HepG2 (cell line): ENCODE data around the gene CFAP90. TPM values are rescaled to one million over a fixed set of nuclear protein-coding genes. Genes with fewer than 3 reads are reported as not detected.

Experiments used
- ATF7 ChIP-seq, 2 experiments: fragments of 450-650 bp in 1 of 2; sonication (generic) in 1 of 2; formaldehyde crosslinking in 1 of 2; IDR thresholded peaks; 2 replicates each; pipeline versions ENCODE4 v1.4.0 to v1.6.1; 2016 to 2020; ENCODE audit warnings: antibody characterized with exemption in 1 of 2, mild to moderate bottlenecking in 1 of 2, missing genetic modification reagents in 1 of 2
- GMEB1 ChIP-seq: sonication (generic); formaldehyde crosslinking; IDR thresholded peaks from 2 replicates; pipeline ENCODE4 v1.5.1; 2020; ENCODE audit warnings: missing genetic modification reagents, mild to moderate bottlenecking, borderline replicate concordance
- JUND ChIP-seq: sonication (generic); formaldehyde crosslinking; IDR thresholded peaks from 2 replicates; pipeline ENCODE4 v1.8.0; 2022; ENCODE audit warnings: mild to moderate bottlenecking, missing genetic modification reagents
- KLF13 ChIP-seq: sonication (generic); formaldehyde crosslinking; IDR thresholded peaks from 2 replicates; pipeline ENCODE4 v1.4.0; 2020; ENCODE audit warnings: mild to moderate bottlenecking, missing genetic modification reagents
- MXD3 ChIP-seq: IDR thresholded peaks from 2 replicates; pipeline ENCODE4 v1.6.1; 2016; ENCODE audit warnings: mild to moderate bottlenecking, missing biosample characterization, missing genetic modification reagents
- PAF1 ChIP-seq: IDR thresholded peaks from 2 replicates; pipeline ENCODE4 v1.6.1; 2016; ENCODE audit warnings: missing genetic modification reagents, missing compliant biosample characterization
- RBFOX2 ChIP-seq: fragments of 200-400 bp; formaldehyde crosslinking; IDR thresholded peaks from 2 replicates; pipeline ENCODE4 v1.6.1; 2017; ENCODE audit warnings: low read depth, mild to moderate bottlenecking, low read length
- SETDB1 ChIP-seq: sonication (generic); formaldehyde crosslinking; IDR thresholded peaks from 2 replicates; pipeline ENCODE4 v1.5.1; 2020; ENCODE audit warnings: missing genetic modification reagents, mild to moderate bottlenecking, borderline replicate concordance
- SIX1 ChIP-seq: sonication (generic); formaldehyde crosslinking; IDR thresholded peaks from 2 replicates; pipeline ENCODE4 v1.4.0; 2020; ENCODE audit warnings: missing genetic modification reagents, borderline replicate concordance
- TCF7L2 ChIP-seq: IDR thresholded peaks from 2 replicates; pipeline ENCODE4 v1.6.1; 2011; ENCODE audit warnings: mild to moderate bottlenecking, low read depth, low read length, moderate library complexity
- ZBTB21 ChIP-seq: sonication (generic); formaldehyde crosslinking; IDR thresholded peaks from 2 replicates; pipeline ENCODE4 v1.4.0; 2020; ENCODE audit warnings: missing genetic modification reagents
- ZBTB42 ChIP-seq: sonication (generic); formaldehyde crosslinking; IDR thresholded peaks from 2 replicates; pipeline ENCODE4 v1.5.0; 2020; ENCODE audit warnings: mild to moderate bottlenecking, missing genetic modification reagents
- ZFP91 ChIP-seq: sonication (generic); formaldehyde crosslinking; IDR thresholded peaks from 2 replicates; pipeline ENCODE4 v1.9.0; 2022; ENCODE audit warnings: missing genetic modification reagents, mild to moderate bottlenecking, borderline replicate concordance
- ZMAT5 ChIP-seq: sonication (generic); formaldehyde crosslinking; IDR thresholded peaks from 2 replicates; pipeline ENCODE4 v1.5.0; 2020; ENCODE audit warnings: mild to moderate bottlenecking, low read depth, missing genetic modification reagents, borderline replicate concordance
- ZNF256 ChIP-seq: sonication (generic); formaldehyde crosslinking; conservative IDR thresholded peaks from 2 replicates; pipeline ENCODE4 v1.4.0; 2020; ENCODE audit warnings: missing genetic modification reagents
- ZNF468 ChIP-seq: sonication (generic); formaldehyde crosslinking; IDR thresholded peaks from 2 replicates; pipeline ENCODE4 v1.8.0; 2022; ENCODE audit warnings: mild to moderate bottlenecking, moderate library complexity, missing genetic modification reagents
- ZNF543 ChIP-seq: sonication (generic); formaldehyde crosslinking; IDR thresholded peaks from 2 replicates; pipeline ENCODE4 v1.4.0; 2020; ENCODE audit warnings: mild to moderate bottlenecking, missing genetic modification reagents
- ZNF572 ChIP-seq: sonication (generic); formaldehyde crosslinking; IDR thresholded peaks from 2 replicates; pipeline ENCODE4 v1.5.1; 2020; ENCODE audit warnings: mild to moderate bottlenecking, missing genetic modification reagents
- ZUFSP ChIP-seq: sonication (generic); formaldehyde crosslinking; IDR thresholded peaks from 2 replicates; pipeline ENCODE4 v1.9.0; 2021; ENCODE audit warnings: missing genetic modification reagents, mild to moderate bottlenecking, borderline replicate concordance
- polyA plus RNA-seq, 8 experiments: library from polyadenylated mRNA; depleted of rRNA in 3 of 8; stranded (reverse) in 7 of 8; unstranded in 1 of 8; fragments of >200 nt; fragmentation: Illumina TruSeq in 4 of 8; extraction: Trizol in 4 of 8; gene quantifications; 2 replicates each; pipeline versions ENCODE4 v1.2.1 to v1.2.3, GENCODE V29; 2011 to 2016; ENCODE audit warnings: low read depth in 4 of 8, missing spikeins in 1 of 8, mixed read lengths in 1 of 8; ENCODE audit not compliant: insufficient read depth in 1 of 8
- total RNA-seq, 5 experiments: library from RNA; depleted of rRNA; stranded (reverse); fragments of >200 nt; fragmentation: Illumina TruSeq; extraction: Trizol; gene quantifications; 2 replicates each; pipeline ENCODE4 v1.2.3, GENCODE V29; 2016; ENCODE audit warnings: low read depth in 1 of 5
- TF ChIP-seq, protein P1 (sequence below): sonication (generic); formaldehyde crosslinking; conservative IDR thresholded peaks from 2 replicates; pipeline ENCODE4 v1.8.0; 2022; ENCODE audit warnings: missing genetic modification reagents

CFAP90 gene
- total and polyA plus RNA-seq, 2 of the 13 experiments (the other 11 are each of a cell fraction or from before 2014, with no cell fraction given), result 0.11 TPM; not detected in 1

DNA sequence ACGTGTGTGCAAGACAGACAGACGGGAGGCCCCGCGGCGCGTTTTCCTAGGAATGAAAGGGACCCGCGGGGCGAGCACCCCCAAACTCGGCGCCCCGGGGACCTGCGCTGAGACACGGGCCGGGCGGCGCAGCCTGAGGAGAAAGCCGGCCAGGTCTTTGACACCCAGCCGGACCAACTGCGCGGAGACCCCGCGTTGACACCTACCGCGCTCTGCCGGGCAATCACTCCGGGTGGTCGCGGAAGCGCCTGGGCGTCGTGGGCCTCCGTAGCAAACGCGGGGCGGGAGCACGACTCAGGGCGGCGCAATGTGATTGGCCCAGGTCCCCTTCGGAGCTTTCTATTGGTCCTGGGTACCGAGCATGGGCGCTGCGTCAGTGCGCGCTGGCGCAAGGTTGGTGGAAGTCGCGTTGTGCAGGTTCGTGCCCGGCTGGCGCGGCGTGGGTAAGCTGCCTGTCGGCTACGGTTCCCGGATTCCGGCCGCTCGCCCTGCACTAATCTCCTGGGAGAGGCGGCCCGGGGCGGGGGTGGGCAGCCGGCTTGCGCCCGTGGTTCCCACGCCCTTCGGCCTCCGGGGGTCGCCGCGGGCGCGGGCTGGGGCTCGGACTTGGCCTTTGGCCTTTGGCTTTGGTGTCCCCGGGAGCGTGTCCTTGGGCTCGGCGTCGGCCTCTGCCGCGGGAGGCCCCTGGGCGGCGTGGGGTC, 18.0 kb upstream of the CFAP90 start, which contains the start of the genes FASTKD3 and MTRR (continued):
- TF ChIP-seq ZMAT5 (CRISPR knock-in tag), result no peak
- TF ChIP-seq KLF13, result no peak
- TF ChIP-seq SIX1 (CRISPR knock-in tag), result no peak
- TF ChIP-seq RBFOX2, result peak; percentile 94
- TF ChIP-seq ATF7 (IDR thresholded peaks at IDR 0.05), result no peak
- TF ChIP-seq ATF7 (CRISPR knock-in tag; IDR thresholded peaks at IDR 0.05), result 0 out of 2 replicates have a peak, but pooled peaks have one; percentile 21
- no peak for TF ChIP-seq JUND
- no peak for TF ChIP-seq ZBTB21
- 0 out of 2 replicates have a peak, but pooled peaks have one; percentile 41 for TF ChIP-seq ZBTB42 (CRISPR knock-in tag)
- TF ChIP-seq ZNF543, result peak; percentile 65
- TF ChIP-seq MXD3, result no peak; the same call in 1 of the 2 replicates
- peak; percentile 99 for TF ChIP-seq GMEB1 (CRISPR knock-in tag)
- TF ChIP-seq ZFP91 (CRISPR knock-in tag), result peak; percentile 92
- TF ChIP-seq, protein P1, sequence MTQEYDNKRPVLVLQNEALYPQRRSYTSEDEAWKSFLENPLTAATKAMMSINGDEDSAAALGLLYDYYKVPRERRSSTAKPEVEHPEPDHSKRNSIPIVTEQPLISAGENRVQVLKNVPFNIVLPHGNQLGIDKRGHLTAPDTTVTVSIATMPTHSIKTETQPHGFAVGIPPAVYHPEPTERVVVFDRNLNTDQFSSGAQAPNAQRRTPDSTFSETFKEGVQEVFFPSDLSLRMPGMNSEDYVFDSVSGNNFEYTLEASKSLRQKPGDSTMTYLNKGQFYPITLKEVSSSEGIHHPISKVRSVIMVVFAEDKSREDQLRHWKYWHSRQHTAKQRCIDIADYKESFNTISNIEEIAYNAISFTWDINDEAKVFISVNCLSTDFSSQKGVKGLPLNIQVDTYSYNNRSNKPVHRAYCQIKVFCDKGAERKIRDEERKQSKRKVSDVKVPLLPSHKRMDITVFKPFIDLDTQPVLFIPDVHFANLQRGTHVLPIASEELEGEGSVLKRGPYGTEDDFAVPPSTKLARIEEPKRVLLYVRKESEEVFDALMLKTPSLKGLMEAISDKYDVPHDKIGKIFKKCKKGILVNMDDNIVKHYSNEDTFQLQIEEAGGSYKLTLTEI (CRISPR knock-in tag), result no peak
- TF ChIP-seq ZNF256, result no peak; the same call in 1 of the 2 replicates
- TF ChIP-seq ZNF572 (CRISPR knock-in tag), result no peak
- TF ChIP-seq TCF7L2, result no peak
- no peak for TF ChIP-seq ZUFSP (CRISPR knock-in tag)
- TF ChIP-seq PAF1 (CRISPR knock-in tag), result no peak
- TF ChIP-seq ZNF468 (CRISPR knock-in tag), result no peak
- TF ChIP-seq SETDB1, result no peak
